Thyroid gland (tissue), 4 donors: Measurements from ENCODE around the gene ABLIM1. TPM values are rescaled to one million over a fixed set of nuclear protein-coding genes. Genes with fewer than 3 reads are reported as not detected.
A peak's percentile ranks its signal among the peaks of the same experiment; 100 is the strongest.

Experiments used
- DNase-seq, 2 donors: peaks; one replicate each; pipeline ENCODE4 v3.0.0-alpha.2; 2019
- H3K27ac ChIP-seq, 3 donors: fragments of 200-600 bp; sonication (generic); 1 replicate in 2 of 3; 2 replicates in 1 of 3; pipeline ENCODE4 v1.5.1; 2016 to 2019; ENCODE audit warnings: mild to moderate bottlenecking in 1 of 3, moderate library complexity in 1 of 3
- H3K27me3 ChIP-seq: fragments of 200-600 bp; sonication (generic); one replicate; pipeline ENCODE4 v1.5.1; 2019
- H3K36me3 ChIP-seq, 2 donors: fragments of 200-600 bp; sonication (generic); one replicate each; pipeline ENCODE4 v1.5.1; 2016 to 2019
- H3K4me1 ChIP-seq, 2 donors: fragments of 200-600 bp; sonication (generic); one replicate each; pipeline ENCODE4 v1.5.1; 2017 to 2019
- H3K4me3 ChIP-seq, 3 donors: fragments of 200-600 bp; sonication (generic); replicated peaks in 1 of 3; 1 replicate in 2 of 3; 2 replicates in 1 of 3; pipeline ENCODE4 v1.5.1; 2016; ENCODE audit warnings: mild to moderate bottlenecking in 1 of 3
- H3K9me3 ChIP-seq: fragments of 200-600 bp; sonication (generic); one replicate; pipeline ENCODE4 v1.5.1; 2017
- CTCF ChIP-seq, 6 experiments: fragments of 200-600 bp in 3 of 6; fragments of 450-650 bp in 3 of 6; sonication (generic) in 3 of 6; IDR thresholded peaks; one replicate each; pipeline ENCODE4 v1.5.1; 2016 to 2019; ENCODE audit warnings: antibody characterized with exemption in 6 of 6, mild to moderate bottlenecking in 2 of 6, inconsistent platforms in 1 of 6, moderate library complexity in 1 of 6
- POLR2A ChIP-seq, 2 donors: fragments of 450-650 bp; IDR thresholded peaks; one replicate each; pipeline ENCODE4 v1.6.1; 2017; ENCODE audit warnings: antibody characterized with exemption in 2 of 2, mild to moderate bottlenecking in 2 of 2, moderate library complexity in 1 of 2
- WGBS, 2 donors: methylation state at CpG; one replicate each; pipeline ENCODE4 v1.1.5; 2017; 5-methylcytosine and 5-hydroxymethylcytosine counted together
- intact Hi-C: fragments of 100-400 bp; cut with DNase I; formaldehyde crosslinking; loops from one replicate; pipeline ENCODE4 v1.15.1; 2023
- total RNA-seq, 4 donors: library from RNA; depleted of rRNA; stranded (reverse); fragments of >200 nt; gene quantifications; one replicate each; pipeline ENCODE4 v1.2.3, GENCODE V29; 2016

Gene ABLIM1
- total RNA-seq, 4 donors from 2014 or later: 225 to 404 (median 382) TPM

GRCh38 chr10:114596793-114597192 is 61.3 kb downstream of the ABLIM1 start:
- 31 to 47% methylated on average over 5 of the region's 5 CpGs for WGBS, 2 donors
- Histone ChIP-seq H3K9me3 (no peaks in the 10 kb centered on the region), H3K4me3 (no peak overlapping the region), H3K27me3 (no peaks in the 10 kb centered on the region), H3K36me3 (no peaks in the 10 kb centered on the region), H3K27ac (peak overlapping the region in 2 of 3 donors; percentile 10 to 41), H3K4me1 (peaks cover 0 to 7% of the 10 kb centered on the region in 2 donors)
- DNase-seq: peak; percentile 26 to 40
- TF ChIP-seq POLR2A (IDR thresholded peaks at IDR 0.05) (no peak), CTCF (IDR thresholded peaks at IDR 0.05) (no peak)
- intact Hi-C loops: no loop called here

GRCh38 chr10:114593816-114594468 is 64.1 kb downstream of the ABLIM1 start:
- H3K27me3 ChIP-seq: no peaks in the 10 kb centered on the region
- intact Hi-C loops: no loop called here
- H3K9me3 ChIP-seq: no peaks in the 10 kb centered on the region
- no peak for TF ChIP-seq CTCF (IDR thresholded peaks at IDR 0.05)
- no peak for TF ChIP-seq POLR2A (IDR thresholded peaks at IDR 0.05)
- H3K27ac ChIP-seq: no peak overlapping the region
- H3K4me1 ChIP-seq: peaks cover 0 to 7% of the 10 kb centered on the region in 2 donors
- no peak for DNase-seq
- H3K36me3 ChIP-seq: no peaks in the 10 kb centered on the region
- 89 to 95% methylated on average over 1 of the region's 1 CpG for WGBS, 2 donors
- H3K4me3 ChIP-seq: no peak overlapping the region

GRCh38 chr10:114593240-114593792 is 64.8 kb downstream of the ABLIM1 start:
- Histone ChIP-seq H3K4me3 (no peak overlapping the region), H3K27me3 (no peaks in the 10 kb centered on the region), H3K9me3 (no peaks in the 10 kb centered on the region), H3K4me1 (peaks cover 0 to 7% of the 10 kb centered on the region in 2 donors), H3K36me3 (no peaks in the 10 kb centered on the region), H3K27ac (no peak overlapping the region)
- intact Hi-C loops: no loop called here
- DNase-seq: no peak
- TF ChIP-seq POLR2A (IDR thresholded peaks at IDR 0.05): no peak
- TF ChIP-seq CTCF (IDR thresholded peaks at IDR 0.05): no peak

- H3K27me3 ChIP-seq: no peaks in the 10 kb centered on the region
- no peak for DNase-seq
- intact Hi-C loops: no loop called here
- TF ChIP-seq CTCF (IDR thresholded peaks at IDR 0.05) (no peak), POLR2A (IDR thresholded peaks at IDR 0.05) (no peak)
- H3K9me3 ChIP-seq: no peaks in the 10 kb centered on the region
- H3K4me1 ChIP-seq: no peaks in the 10 kb centered on the region
- no peaks in the 10 kb centered on the region for H3K36me3 ChIP-seq
- H3K27ac ChIP-seq: no peak overlapping the region
- no peak overlapping the region for H3K4me3 ChIP-seq
Observed at GRCh38 chr10:114590993-114591392, 67.1 kb downstream of the ABLIM1 start.

- peaks cover 0 to 5% of the 10 kb centered on the region in 2 donors for H3K4me1 ChIP-seq
- H3K27ac ChIP-seq: no peak overlapping the region
- no peaks in the 10 kb centered on the region for H3K27me3 ChIP-seq
- H3K36me3 ChIP-seq: no peaks in the 10 kb centered on the region
- no peak overlapping the region for H3K4me3 ChIP-seq
- intact Hi-C loops: no loop called here
- DNase-seq: no peak
- H3K9me3 ChIP-seq: no peaks in the 10 kb centered on the region
- 78 to 88% methylated on average over 2 of the region's 2 CpGs for WGBS, 2 donors
- no peak for TF ChIP-seq CTCF (IDR thresholded peaks at IDR 0.05)
- TF ChIP-seq POLR2A (IDR thresholded peaks at IDR 0.05): no peak
Observed at GRCh38 chr10:114584419-114584818, 73.7 kb downstream of the ABLIM1 start.
